H1 (cell line): Measurements from ENCODE around the gene TSPAN5. TPM values are rescaled to one million over a fixed set of nuclear protein-coding genes. Genes with fewer than 3 reads are reported as not detected.

Source experiments
- CTCF ChIA-PET: fragments of 300-600 bp; sonication (Branson Sonifier 250); formaldehyde crosslinking; loops from one replicate; lab custom pipeline; 2021; ENCODE audit not compliant: partially characterized antibody; lab: Charles Lee
- POLR2A ChIA-PET: fragments of 300-600 bp; sonication (Branson Sonifier 250); formaldehyde crosslinking; loops from one replicate; lab custom pipeline; 2021; ENCODE audit warnings: inconsistent platforms; ENCODE audit not compliant: partially characterized antibody; lab: Charles Lee
- DNase-seq, 2 experiments: peaks; one replicate each; pipeline versions ENCODE4 v3.0.0 to v3.0.0-alpha.2; 2010 to 2022; ENCODE audit warnings: low spot score in 2 of 2, low read depth in 1 of 2, mixed read lengths in 1 of 2
- FAIRE-seq: peaks from 2 replicates; lab custom pipeline; 2011; peaks lifted over from hg19 to GRCh38; lab: Jason Lieb, UNC
- H2AFZ ChIP-seq: 2 replicates; pipeline ENCODE4 v1.8.1; 2012; ENCODE audit warnings: low read length, inconsistent platforms
- H2AK5ac ChIP-seq: 2 replicates; pipeline ENCODE4 v1.6.1; 2013; ENCODE audit warnings: low read depth, low read length
- H2BK120ac ChIP-seq: replicated peaks from 2 replicates; pipeline ENCODE3; 2013; ENCODE audit warnings: low read depth, low read length, inconsistent platforms
- H2BK12ac ChIP-seq: 2 replicates; pipeline ENCODE4 v1.6.1; 2013; ENCODE audit warnings: low read depth, low read length
- H2BK15ac ChIP-seq: 2 replicates; pipeline ENCODE4 v1.6.1; 2013; ENCODE audit warnings: low read length
- H2BK20ac ChIP-seq: 2 replicates; pipeline ENCODE4 v1.6.1; 2013; ENCODE audit warnings: low read length
- H2BK5ac ChIP-seq: 2 replicates; pipeline ENCODE4 v1.6.1; 2013; ENCODE audit warnings: low read depth, low read length
- H3K14ac ChIP-seq: 2 replicates; pipeline ENCODE4 v1.6.1; 2013; ENCODE audit warnings: inconsistent platforms; ENCODE audit not compliant: insufficient read length
- H3K18ac ChIP-seq: 2 replicates; pipeline ENCODE4 v1.6.1; 2013; ENCODE audit warnings: low read length; ENCODE audit errors: extremely low read depth
- H3K23ac ChIP-seq: 2 replicates; pipeline ENCODE4 v1.6.1; 2013; ENCODE audit warnings: inconsistent platforms; ENCODE audit not compliant: insufficient read length
- H3K23me2 ChIP-seq: 2 replicates; pipeline ENCODE4 v1.6.1; 2013; ENCODE audit warnings: low read depth, low read length
- H3K27ac ChIP-seq: 2 replicates; pipeline ENCODE4 v1.6.1; 2011; ENCODE audit warnings: low read depth, low read length, inconsistent platforms
- H3K27me3 ChIP-seq, 4 experiments: replicated peaks in 1 of 4; 1 replicate in 1 of 4; 2 replicates in 3 of 4; pipeline versions ENCODE4 v1.6.1 to v1.8.1; 2011 to 2013; ENCODE audit warnings: low read length in 3 of 4, mild to moderate bottlenecking in 3 of 4, inconsistent platforms in 2 of 4, mixed read lengths in 2 of 4, moderate library complexity in 1 of 4; ENCODE audit not compliant: control insufficient read depth in 3 of 4, insufficient read depth in 3 of 4; ENCODE audit errors: extremely low read depth in 1 of 4
- H3K36me3 ChIP-seq, 4 experiments: 2 replicates each; pipeline versions ENCODE4 v1.6.1 to v1.8.1; 2011 to 2013; ENCODE audit warnings: mild to moderate bottlenecking in 4 of 4, low read length in 3 of 4, moderate library complexity in 2 of 4, control low read depth in 1 of 4, inconsistent platforms in 1 of 4; ENCODE audit not compliant: insufficient read depth in 4 of 4, control insufficient read depth in 2 of 4
- H3K4ac ChIP-seq: replicated peaks from 2 replicates; pipeline ENCODE3; 2013; ENCODE audit warnings: low read length, low read depth, mixed read lengths, inconsistent platforms; ENCODE audit not compliant: insufficient read length
- H3K4me1 ChIP-seq, 4 experiments: replicated peaks in 1 of 4; 1 replicate in 1 of 4; 2 replicates in 3 of 4; pipeline versions ENCODE4 v1.6.1 to v1.8.1; 2011 to 2013; ENCODE audit warnings: low read length in 3 of 4, inconsistent platforms in 2 of 4, mixed read lengths in 1 of 4; ENCODE audit not compliant: insufficient read depth in 4 of 4, control insufficient read depth in 3 of 4
- H3K4me2 ChIP-seq, 2 experiments: 2 replicates each; pipeline versions ENCODE4 v1.6.1 to v1.8.1; 2011 to 2013; ENCODE audit warnings: low read depth in 2 of 2, low read length in 2 of 2, control low read depth in 1 of 2, inconsistent platforms in 1 of 2, mild to moderate bottlenecking in 1 of 2; ENCODE audit not compliant: insufficient read depth in 1 of 2
- H3K4me3 ChIP-seq, 4 experiments: fragments of 200-600, 300-600 bp in 1 of 4; sonication (generic), shearing (Covaris generic), sonication (Bioruptor Twin) in 1 of 4; 2 replicates each; pipeline versions ENCODE4 v1.5.1 to v1.8.1; 2011 to 2016; ENCODE audit warnings: low read length in 4 of 4, low read depth in 3 of 4, control low read depth in 2 of 4, inconsistent platforms in 2 of 4, mild to moderate bottlenecking in 2 of 4, mixed read lengths in 1 of 4, moderate library complexity in 1 of 4; ENCODE audit not compliant: insufficient read depth in 2 of 4; ENCODE audit errors: extremely low read depth in 1 of 4
- H3K56ac ChIP-seq: replicated peaks from 2 replicates; pipeline ENCODE3; 2013; ENCODE audit warnings: low read depth, mild to moderate bottlenecking, mixed read lengths, low read length, inconsistent platforms; ENCODE audit not compliant: insufficient read length
- H3K79me1 ChIP-seq: 2 replicates; pipeline ENCODE4 v1.6.1; 2013; ENCODE audit warnings: low read depth, low read length, control low read depth
- H3K79me2 ChIP-seq, 2 experiments: 2 replicates each; pipeline versions ENCODE4 v1.6.1 to v1.8.1; 2012 to 2013; ENCODE audit warnings: low read length in 2 of 2, mild to moderate bottlenecking in 2 of 2, inconsistent platforms in 1 of 2; ENCODE audit not compliant: insufficient read depth in 2 of 2, control insufficient read depth in 1 of 2
- H3K9ac ChIP-seq, 4 experiments: replicated peaks in 1 of 4; 1 replicate in 1 of 4; 2 replicates in 3 of 4; pipeline versions ENCODE4 v1.6.1 to v1.8.1; 2011 to 2013; ENCODE audit warnings: low read depth in 3 of 4, low read length in 3 of 4, control low read depth in 2 of 4, mild to moderate bottlenecking in 2 of 4, moderate library complexity in 2 of 4, inconsistent platforms in 1 of 4; ENCODE audit errors: extremely low read depth in 1 of 4
- H3K9me3 ChIP-seq, 2 experiments: 2 replicates each; pipeline versions ENCODE4 v1.6.1 to v1.8.1; 2012 to 2013; ENCODE audit warnings: mild to moderate bottlenecking in 2 of 2, moderate library complexity in 2 of 2, control low read depth in 1 of 2, inconsistent platforms in 1 of 2, low read depth in 1 of 2, low read length in 1 of 2, mixed read lengths in 1 of 2; ENCODE audit not compliant: insufficient read depth in 2 of 2
- H4K20me1 ChIP-seq, 2 experiments: replicated peaks in 1 of 2; 2 replicates each; pipeline versions ENCODE3 to v1.8.1; 2011 to 2013; ENCODE audit warnings: inconsistent platforms in 2 of 2, low read length in 2 of 2, mild to moderate bottlenecking in 1 of 2; ENCODE audit not compliant: insufficient read depth in 2 of 2, control insufficient read depth in 1 of 2
- H4K5ac ChIP-seq: 2 replicates; pipeline ENCODE4 v1.6.1; 2013; ENCODE audit warnings: low read length, low read depth, mixed read lengths, inconsistent platforms; ENCODE audit not compliant: insufficient read length
- H4K8ac ChIP-seq: 2 replicates; pipeline ENCODE4 v1.8.0; 2013; ENCODE audit warnings: mild to moderate bottlenecking, moderate library complexity, low read length, inconsistent platforms; ENCODE audit not compliant: insufficient read depth; ENCODE audit errors: extremely low read depth
- H4K91ac ChIP-seq: replicated peaks from 2 replicates; pipeline ENCODE3; 2013; ENCODE audit warnings: low read length, mixed read lengths, inconsistent platforms; ENCODE audit not compliant: insufficient read length
- BACH1 ChIP-seq: IDR thresholded peaks from 2 replicates; pipeline ENCODE4 v1.6.1; 2012; ENCODE audit warnings: low read length, improper control_type of control experiment
- BRCA1 ChIP-seq: IDR thresholded peaks from 2 replicates; pipeline ENCODE4 v1.6.1; 2012; ENCODE audit warnings: low read depth, low read length, improper control_type of control experiment
- CBX8 ChIP-seq: fragments of 300-800, 300-1000 bp; sonication (generic); IDR thresholded peaks from 2 replicates; pipeline ENCODE4 v1.7.1; 2016; ENCODE audit warnings: low read depth, low read length, borderline replicate concordance
- CEBPB ChIP-seq: IDR thresholded peaks from 2 replicates; pipeline ENCODE4 v1.6.1; 2012; ENCODE audit warnings: low read depth, low read length
- CREB1 ChIP-seq: IDR thresholded peaks from 2 replicates; pipeline ENCODE4 v1.6.1; 2012; ENCODE audit warnings: inconsistent platforms
- CTCF ChIP-seq, 3 experiments: IDR thresholded peaks; 1 replicate in 2 of 3; 2 replicates in 1 of 3; pipeline versions ENCODE4 v1.5.1 to v1.6.1; 2011; ENCODE audit warnings: low read length in 3 of 3, mild to moderate bottlenecking in 3 of 3, inconsistent platforms in 2 of 3, low read depth in 1 of 3, moderate library complexity in 1 of 3; ENCODE audit not compliant: insufficient read depth in 1 of 3; ENCODE audit errors: control extremely low read depth in 1 of 3
- GTF2F1 ChIP-seq: IDR thresholded peaks from 2 replicates; pipeline ENCODE4 v1.6.1; 2012; ENCODE audit warnings: low read depth, low read length, improper control_type of control experiment, borderline replicate concordance
- HDAC6 ChIP-seq: IDR thresholded peaks from one replicate; pipeline ENCODE4 v1.7.1; 2012; ENCODE audit warnings: low read depth, mild to moderate bottlenecking, inconsistent platforms, low read length, moderate library complexity
- KDM4A ChIP-seq: IDR thresholded peaks from one replicate; pipeline ENCODE4 v1.7.1; 2012; ENCODE audit warnings: low read depth, mild to moderate bottlenecking, moderate library complexity, low read length, inconsistent platforms; ENCODE audit not compliant: severe bottlenecking
- PHF8 ChIP-seq: fragments of 200-600 bp; sonication (generic); conservative IDR thresholded peaks from 2 replicates; pipeline ENCODE4 v1.7.1; 2012; ENCODE audit warnings: low read depth, mild to moderate bottlenecking, inconsistent platforms, low read length, moderate library complexity
- POLR2A ChIP-seq, 2 experiments: IDR thresholded peaks; 1 replicate in 1 of 2; 2 replicates in 1 of 2; pipeline ENCODE4 v1.6.1; 2011; ENCODE audit warnings: low read depth in 2 of 2, low read length in 2 of 2, mild to moderate bottlenecking in 2 of 2; ENCODE audit errors: control extremely low read depth in 1 of 2
- RFX5 ChIP-seq: IDR thresholded peaks from 2 replicates; pipeline ENCODE4 v1.6.1; 2011; ENCODE audit warnings: low read depth, low read length, improper control_type of control experiment, borderline replicate concordance
- SUZ12 ChIP-seq: fragments of 200-600 bp; sonication (generic); IDR thresholded peaks from 2 replicates; pipeline ENCODE4 v1.6.1; 2012; ENCODE audit warnings: mild to moderate bottlenecking, inconsistent platforms, low read length, moderate library complexity, mixed read lengths
- YY1 ChIP-seq: IDR thresholded peaks from 2 replicates; pipeline ENCODE4 v1.6.1; 2011; ENCODE audit warnings: low read depth, mild to moderate bottlenecking, low read length
- WGBS, 2 experiments: shearing (Covaris generic) in 1 of 2; methylation state at CpG; one replicate each; pipeline versions ENCODE4 v1.1.6 to v1.1.7; 2013 to 2015; ENCODE audit warnings: low lambda C conversion rate in 2 of 2, mixed read lengths in 2 of 2, inconsistent platforms in 1 of 2, low coverage in 1 of 2, missing lambda C conversion rate in 1 of 2; ENCODE audit not compliant: insufficient replicate concordance in 2 of 2, insufficient coverage in 1 of 2, insufficient read length in 1 of 2; ENCODE audit errors: extremely low coverage in 1 of 2, missing lambda C conversion rate in 1 of 2; 5-methylcytosine and 5-hydroxymethylcytosine counted together
- polyA plus RNA-seq, 7 experiments: library from polyadenylated mRNA; depleted of rRNA in 3 of 7; stranded (reverse) in 5 of 7; unstranded in 2 of 7; fragments of >200 nt in 5 of 7; fragments of 200-250 nt in 2 of 7; gene quantifications; 1 replicate in 5 of 7; 2 replicates in 1 of 7; 4 replicates in 1 of 7; pipeline versions ENCODE4 v1.2.1 to v1.2.3, GENCODE V29; 2011 to 2013; ENCODE audit warnings: missing spikeins in 2 of 7, mixed read lengths in 2 of 7
- total RNA-seq: library from RNA; stranded (reverse); fragmentation: NEBNext Ultra II Directional; extraction: Animal tissue kit (Norgen Biotek cat#: 25700); gene quantifications from 2 replicates; pipeline ENCODE4 v1.2.1, GENCODE V29; 2021

The TSPAN5 gene
- total and polyA plus RNA-seq, 2 of the 8 experiments (the other 6 are each of a cell fraction or from before 2014, with no cell fraction given): 17.6 to 21.2 TPM

GRCh38 chr4:98504091-98504490 is 154.3 kb downstream of the TSPAN5 start:
- H4K91ac ChIP-seq: no peak overlapping the region
- no peak overlapping the region for H4K8ac ChIP-seq
- no peaks in the 10 kb centered on the region for H3K36me3 ChIP-seq
- no peak overlapping the region for H3K4me3 ChIP-seq
- FAIRE-seq (no peak), DNase-seq (no peak)
- no peak overlapping the region for H2BK20ac ChIP-seq
- no peak overlapping the region for H4K5ac ChIP-seq
- CTCF ChIA-PET: no interaction called here
- H3K23me2 ChIP-seq: no peaks in the 10 kb centered on the region
- no peak overlapping the region for H2BK12ac ChIP-seq
- no peak overlapping the region for H3K27ac ChIP-seq
- H3K4me1 ChIP-seq: peaks cover 0 to 2% (median under 1%) of the 10 kb centered on the region in 4 experiments; a peak in 5 of 7 replicates
- 85% methylated on average over 2 of the region's 2 CpGs; no CpG with 5 or more reads in 1 of the 2 experiments for WGBS, 2 experiments
- no peak overlapping the region for H3K23ac ChIP-seq
- POLR2A ChIA-PET: no interaction called here
- H4K20me1 ChIP-seq: no peaks in the 10 kb centered on the region
- no peak overlapping the region for H2AK5ac ChIP-seq
- no peaks in the 10 kb centered on the region for H3K9me3 ChIP-seq
- H3K79me1 ChIP-seq: no peaks in the 10 kb centered on the region
- H3K18ac ChIP-seq: no peak overlapping the region
- H2AFZ ChIP-seq: no peak overlapping the region
- H3K9ac ChIP-seq: no peak overlapping the region
- no peak overlapping the region for H3K4ac ChIP-seq
- no peak overlapping the region for H2BK15ac ChIP-seq
- no peaks in the 10 kb centered on the region for H3K79me2 ChIP-seq
- no peak overlapping the region for H2BK120ac ChIP-seq
- no peak overlapping the region for H3K14ac ChIP-seq
- H3K27me3 ChIP-seq: no peaks in the 10 kb centered on the region
- H3K4me2 ChIP-seq: no peak overlapping the region
- no peak overlapping the region for H2BK5ac ChIP-seq
- no peak overlapping the region for H3K56ac ChIP-seq
- no peak for TF ChIP-seq GTF2F1
- no peak for TF ChIP-seq YY1
- no peak for TF ChIP-seq BRCA1
- TF ChIP-seq CREB1: no peak
- TF ChIP-seq HDAC6: no peak
- no peak for TF ChIP-seq RFX5
- TF ChIP-seq CEBPB: no peak
- no peak for TF ChIP-seq POLR2A (IDR thresholded peaks at IDR 0.05; ENCODE audit: control extremely low read depth in 1 of 2, low read depth in 2 of 2, low read length in 2 of 2)
- TF ChIP-seq KDM4A: no peak
- no peak for TF ChIP-seq CTCF (IDR thresholded peaks at IDR 0.05; ENCODE audit: control extremely low read depth in 1 of 3, insufficient read depth in 1 of 3, low read depth in 1 of 3, low read length in 3 of 3)
- no peak for TF ChIP-seq SUZ12
- TF ChIP-seq CBX8: no peak
- TF ChIP-seq BACH1: no peak
- TF ChIP-seq PHF8: no peak
